NCI-H460 (cell line): ENCODE measurements around the gene ANXA3. TPM values are rescaled to one million over a fixed set of nuclear protein-coding genes. Genes with fewer than 3 reads are reported as not detected.
A peak's percentile ranks its signal among the peaks of the same experiment; 100 is the strongest.
"Not testable (repeated sequence)": the region's sequence is repeated elsewhere in the genome, so short reads cannot be mapped to it uniquely, and the experiment has no call there.

Experiments used
- DNase-seq: peaks from one replicate; pipeline ENCODE4 v3.0.0-alpha.2; 2016; ENCODE audit warnings: low read depth; ENCODE audit errors: extremely low read depth
- total RNA-seq: library from RNA; depleted of rRNA; stranded (reverse); fragments of >200 nt; shearing (Covaris generic); gene quantifications from 2 replicates; pipeline ENCODE4 v1.2.3, GENCODE V29; 2014

Gene ANXA3
- total RNA-seq, 1 experiment from 2014 or later, result 117 TPM

- peak; percentile 60 for DNase-seq
These were observed 9.2 kb upstream of the ANXA3 start for GRCh38 chr4:78542373-78542772.

GRCh38 chr4:78543424-78544125, 8.0 kb upstream of the ANXA3 start:
- DNase-seq, result no peak

GRCh38 chr4:78544678-78545077, 6.9 kb upstream of the ANXA3 start:
- DNase-seq, result no peak

GRCh38 chr4:78545275-78546246, 6.0 kb upstream of the ANXA3 start:
- DNase-seq, result no peak

GRCh38 chr4:78547899-78548298, 3.7 kb upstream of the ANXA3 start:
- not testable (repeated sequence) for DNase-seq

GRCh38 chr4:78548889-78549288, 2.7 kb upstream of the ANXA3 start:
- not testable (repeated sequence) for DNase-seq

- DNase-seq, result no peak
These were observed 946 bp downstream of the ANXA3 start for GRCh38 chr4:78552389-78553042.

GRCh38 chr4:78553043-78553396, 1.4 kb downstream of the ANXA3 start:
- no peak for DNase-seq

GRCh38 chr4:78553529-78554060, 2.0 kb downstream of the ANXA3 start:
- DNase-seq, result no peak

- DNase-seq, result no peak
These were observed 5.1 kb downstream of the ANXA3 start for GRCh38 chr4:78556665-78557064.

GRCh38 chr4:78557841-78558240, 6.3 kb downstream of the ANXA3 start:
- no peak for DNase-seq

- DNase-seq, result no peak
These were observed 6.8 kb downstream of the ANXA3 start for GRCh38 chr4:78558410-78558809.

GRCh38 chr4:78560296-78560963, 8.9 kb downstream of the ANXA3 start:
- DNase-seq, result peak; percentile 64

- no peak for DNase-seq
These were observed 10.1 kb downstream of the ANXA3 start for GRCh38 chr4:78561677-78562076.

- DNase-seq, result no peak
These were observed 11.1 kb downstream of the ANXA3 start for GRCh38 chr4:78562687-78563086.

- DNase-seq, result peak; percentile 50
These were observed 14.4 kb downstream of the ANXA3 start for GRCh38 chr4:78565971-78566372.

- no peak for DNase-seq
These were observed 15.4 kb downstream of the ANXA3 start for GRCh38 chr4:78566834-78567499.

GRCh38 chr4:78567500-78568060, 16.0 kb downstream of the ANXA3 start:
- no peak for DNase-seq

GRCh38 chr4:78568640-78569305, 17.2 kb downstream of the ANXA3 start:
- DNase-seq, result no peak
